ENCODE data around the gene ALOX15B.

The ALOX15B gene

DNA sequence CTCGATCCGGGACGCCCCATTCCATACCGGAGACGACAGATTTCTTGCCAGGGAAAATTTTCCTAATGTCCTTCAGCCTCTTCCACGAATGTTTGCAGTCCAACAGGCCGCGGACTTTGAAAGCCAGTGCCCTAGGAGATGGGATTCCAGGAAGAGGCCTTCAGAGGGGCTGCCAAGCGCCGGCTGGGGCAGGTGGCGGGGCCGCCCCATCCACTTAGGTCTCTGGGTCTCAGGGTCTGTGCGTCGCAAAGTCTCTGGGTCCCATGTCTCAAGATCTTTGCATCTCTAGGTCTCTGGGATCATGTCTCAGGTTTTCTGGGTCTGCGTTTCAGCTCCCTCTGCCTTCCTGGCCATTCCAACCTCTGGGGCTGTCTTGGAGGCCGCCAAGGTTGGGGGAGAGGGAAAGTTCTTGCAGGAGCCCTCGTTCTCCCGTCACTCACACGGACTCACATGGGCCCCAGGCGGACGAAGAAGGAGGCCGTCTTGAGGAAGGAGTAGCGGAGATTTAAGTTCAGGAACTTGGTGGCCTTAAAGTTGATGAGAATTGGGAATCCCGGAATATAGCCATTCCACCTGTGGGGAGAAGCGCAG lies 41.4 kb downstream of the ALOX15B start:
- DNase-seq (ENCODE audit: low spot score), result peak; percentile 45

DNA sequence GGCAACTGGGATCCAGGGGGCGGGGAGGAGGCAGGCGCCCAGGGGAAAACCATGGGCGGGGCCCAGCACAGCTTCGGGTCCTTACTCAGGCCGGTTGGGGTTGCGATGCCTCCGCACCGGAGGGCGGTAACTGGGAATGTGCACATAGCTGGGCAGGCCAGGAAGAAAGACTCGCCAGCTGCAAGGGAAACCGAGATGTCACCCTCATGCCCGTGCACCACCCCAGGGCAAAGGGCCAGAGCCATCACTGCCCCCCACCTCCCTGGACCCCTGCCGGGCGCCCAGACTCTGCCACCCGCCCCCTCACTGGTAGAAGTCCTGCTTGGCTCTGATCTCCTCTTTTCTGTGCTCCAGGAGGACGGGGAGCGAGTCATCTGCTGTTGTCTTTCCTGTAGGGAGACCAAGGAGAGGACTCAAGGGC lies 42.0 kb downstream of the ALOX15B start:
- peak; percentile 67 for DNase-seq (ENCODE audit: low spot score)

DNA sequence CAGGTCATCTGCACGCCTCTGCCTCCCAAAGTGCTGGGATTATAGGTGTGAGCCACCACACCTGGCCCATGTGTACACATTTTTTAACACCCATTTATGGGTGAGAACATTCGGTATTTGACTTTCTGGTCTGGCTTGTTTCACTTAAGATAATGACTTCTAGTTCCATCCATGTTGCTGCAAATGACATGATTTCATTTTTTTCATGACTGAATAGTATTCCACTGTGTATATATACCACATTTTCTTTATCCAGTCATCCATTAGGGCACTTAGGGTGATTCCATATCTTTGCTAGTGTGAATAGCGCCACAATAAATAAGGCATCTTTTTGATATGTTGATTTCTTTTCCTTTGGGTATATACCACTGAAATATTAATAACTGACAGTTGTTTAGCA lies 43.0 kb downstream of the ALOX15B start:
- DNase-seq (ENCODE audit: low spot score), result no peak

DNA sequence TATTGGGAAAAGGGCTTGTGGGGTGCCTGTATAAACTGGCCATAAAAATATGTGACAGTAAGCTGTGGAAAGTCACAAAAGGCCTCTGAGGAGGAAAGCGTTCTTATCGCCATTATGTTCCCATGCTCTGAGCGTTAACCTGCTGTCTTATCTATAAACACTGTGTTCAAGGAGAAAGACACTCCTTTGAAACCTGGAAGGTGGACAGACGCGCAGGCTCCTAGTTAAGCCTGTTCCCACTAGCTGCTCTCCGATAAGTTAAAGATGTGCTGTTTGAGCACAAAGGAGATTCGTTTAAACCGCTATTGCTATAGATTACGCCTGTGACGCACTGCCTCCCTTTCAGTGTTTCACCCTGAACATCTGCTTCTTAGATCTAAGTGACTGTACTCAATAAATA lies 43.4 kb downstream of the ALOX15B start:
- DNase-seq (ENCODE audit: low spot score), result no peak

DNA sequence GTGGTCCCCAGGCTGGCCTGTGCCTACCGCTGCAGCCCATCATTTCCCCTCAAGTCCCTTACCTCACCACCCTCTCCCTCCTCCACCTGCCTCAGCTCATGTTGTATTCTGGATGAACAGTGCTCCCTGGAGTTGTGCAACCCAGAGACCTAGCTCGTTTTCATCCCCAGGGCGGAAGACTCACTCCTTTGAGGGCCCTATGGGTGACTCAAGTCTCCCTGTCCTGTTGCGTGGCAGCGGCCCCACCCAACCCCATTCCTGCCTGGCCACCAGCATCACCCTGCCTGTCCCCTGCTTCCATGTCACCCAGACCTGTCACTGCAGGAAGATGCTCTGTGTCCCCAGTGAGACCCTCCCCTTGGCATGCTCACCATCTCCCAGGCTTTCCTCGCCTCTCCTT lies 45.4 kb downstream of the ALOX15B start:
- DNase-seq (ENCODE audit: low spot score), result no peak

DNA sequence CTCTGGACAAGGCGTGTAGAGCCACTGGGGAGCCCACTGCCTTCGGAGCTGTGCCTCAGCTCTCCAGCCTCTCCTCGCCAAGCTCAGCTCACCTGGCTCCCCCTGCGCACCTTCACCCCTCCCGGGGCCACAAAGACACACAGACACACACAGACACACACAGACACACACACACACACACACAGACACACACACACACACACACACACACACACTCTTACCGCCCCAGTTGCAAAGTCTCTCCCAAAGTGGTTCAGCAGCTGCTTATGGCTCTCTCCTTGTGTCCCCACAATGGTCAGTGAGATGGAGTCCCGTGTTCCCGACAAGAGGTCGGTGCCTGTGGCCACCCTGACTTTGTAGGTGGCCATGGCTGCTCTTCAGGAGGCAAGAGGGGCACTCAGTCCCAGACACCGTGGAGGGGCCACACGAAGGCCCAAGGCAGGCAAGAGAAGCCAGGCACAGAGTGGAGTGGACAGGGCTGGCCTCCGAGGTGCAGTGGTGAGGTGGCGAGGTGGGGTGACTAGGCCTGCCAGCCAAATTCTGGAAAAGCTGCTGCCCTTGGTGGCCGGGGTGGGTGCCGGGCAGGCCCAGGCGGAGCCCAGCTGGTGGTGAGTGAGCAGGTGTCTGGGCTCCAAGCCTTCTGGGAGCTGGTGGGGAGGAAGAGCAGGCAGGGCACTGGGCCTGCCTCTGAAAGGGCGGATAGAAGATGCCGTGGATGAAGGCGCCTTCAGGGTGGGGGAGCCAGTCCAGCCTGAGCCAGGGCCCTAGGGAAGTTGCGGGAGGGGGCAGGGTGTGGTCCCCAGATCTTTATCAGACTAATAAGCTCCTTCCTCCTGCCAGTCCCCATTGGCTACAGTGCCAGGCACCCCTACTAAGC lies 48.5 kb downstream of the ALOX15B start, which contains the start of gene ALOX12B:
Gene ALOX12B (minus strand): TSS at position 642 of the 877 bp plus-strand sequence. CDS start 274 bp downstream, at position 368.
- DNase-seq (ENCODE audit: low spot score), result no peak

DNA sequence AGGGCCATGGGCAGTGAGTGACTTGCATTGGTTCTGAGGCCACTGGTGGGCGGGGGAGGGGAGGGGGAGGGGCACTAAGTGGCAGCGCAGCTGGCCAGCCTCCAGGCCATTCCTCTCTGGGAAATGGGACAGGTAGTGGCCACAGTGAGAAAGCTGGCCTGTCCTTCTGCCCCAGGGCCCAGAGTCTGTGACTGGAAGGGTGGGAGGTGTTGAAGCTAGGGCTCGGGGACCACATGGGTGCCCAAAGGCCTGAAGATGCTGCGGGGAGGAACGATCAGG lies 49.0 kb downstream of the ALOX15B start:
- no peak for DNase-seq (ENCODE audit: low spot score)

DNA sequence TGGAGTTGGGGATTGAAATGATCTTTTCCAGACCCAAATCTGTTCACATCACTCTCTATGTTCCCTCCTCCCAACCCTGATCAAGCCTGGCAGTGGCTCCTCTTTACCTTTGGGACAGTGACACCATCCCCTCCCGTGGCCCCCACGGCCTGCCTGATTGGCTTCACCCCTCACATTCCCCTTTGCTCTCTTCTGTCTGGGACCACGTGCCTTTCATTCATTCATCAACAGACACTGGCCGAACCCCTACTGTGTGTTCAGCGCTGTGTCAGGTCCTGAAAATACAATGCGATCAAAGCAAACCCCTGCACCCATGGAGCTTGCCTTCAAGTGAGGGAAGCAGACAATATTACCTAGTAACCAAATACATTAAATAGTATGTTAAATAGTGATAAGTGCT lies 50.9 kb downstream of the ALOX15B start:
- no peak for DNase-seq (ENCODE audit: low spot score)

DNA sequence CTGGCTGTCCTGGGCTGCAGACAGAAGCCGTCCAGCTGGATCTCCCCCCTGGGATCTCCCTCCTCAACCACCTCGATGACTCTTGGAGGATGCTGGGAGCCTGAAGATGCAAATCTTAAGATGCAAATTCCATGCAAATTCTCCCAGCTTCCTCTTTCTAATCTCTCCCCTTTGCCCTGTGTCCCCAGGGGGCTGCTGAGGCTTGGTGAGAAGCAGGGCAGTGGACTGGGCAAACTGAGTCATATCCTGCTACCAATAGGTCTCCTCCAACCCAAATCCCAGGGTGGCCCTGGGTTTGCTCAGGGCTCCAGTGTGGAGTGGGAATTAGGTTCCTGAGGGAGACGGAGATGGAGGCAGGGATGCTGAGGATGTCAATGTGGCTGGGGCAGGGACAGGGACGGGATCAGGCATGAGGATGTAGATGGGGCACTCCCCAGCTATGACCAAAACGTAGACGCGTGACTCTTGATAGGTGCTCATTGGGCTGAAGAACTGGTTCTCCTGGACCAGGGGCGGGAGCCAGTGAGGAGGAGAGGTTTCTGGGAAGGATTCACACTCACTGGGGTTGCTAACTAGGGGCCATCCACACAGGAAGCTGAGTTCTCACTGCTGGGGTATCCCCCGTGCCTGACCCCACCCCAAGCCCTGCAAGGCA lies 52.3 kb downstream of the ALOX15B start:
- DNase-seq (ENCODE audit: low spot score), result no peak

DNA sequence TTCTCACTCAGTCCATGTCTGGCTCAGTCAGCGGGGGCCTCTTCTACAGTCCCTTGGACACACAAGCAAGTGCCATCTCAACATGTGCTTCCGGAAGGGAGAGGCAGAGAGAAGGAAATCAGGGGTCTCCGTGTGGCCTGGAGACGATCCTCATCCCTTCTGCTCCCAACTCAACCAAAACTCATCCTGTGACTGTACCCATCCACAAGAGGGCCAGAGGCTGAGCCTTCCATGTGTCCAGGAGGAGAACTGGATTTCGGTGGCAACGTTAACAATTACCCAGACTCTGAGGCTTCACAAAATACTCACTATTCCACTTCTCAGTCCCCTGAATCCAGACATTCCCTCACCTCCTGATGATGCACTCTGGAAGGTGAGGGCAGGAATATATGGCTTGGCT lies 56.5 kb downstream of the ALOX15B start:
- no peak for DNase-seq (ENCODE audit: low spot score)

DNA sequence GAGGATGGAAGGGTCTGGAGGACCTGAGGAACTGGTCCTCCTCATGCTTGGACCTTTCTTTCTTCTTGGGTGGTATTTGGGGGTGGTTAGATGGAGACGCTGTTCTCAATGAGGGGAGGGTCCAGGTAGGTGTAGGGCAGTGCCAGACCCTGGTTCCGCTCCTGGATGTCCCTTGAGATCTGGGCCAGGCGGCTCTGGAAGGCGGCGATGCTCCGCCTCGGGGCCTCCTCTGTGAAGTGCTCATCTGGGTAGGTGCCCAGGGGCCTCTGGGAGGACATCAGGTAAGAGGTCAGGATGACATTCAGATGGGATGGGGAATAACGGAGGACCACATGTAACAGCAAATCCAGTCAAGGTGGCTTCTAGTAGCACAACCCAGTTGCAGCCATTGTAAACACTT lies 57.7 kb downstream of the ALOX15B start:
- no peak for DNase-seq (ENCODE audit: low spot score)
